ENCODE data around the gene DDX31.

DNA sequence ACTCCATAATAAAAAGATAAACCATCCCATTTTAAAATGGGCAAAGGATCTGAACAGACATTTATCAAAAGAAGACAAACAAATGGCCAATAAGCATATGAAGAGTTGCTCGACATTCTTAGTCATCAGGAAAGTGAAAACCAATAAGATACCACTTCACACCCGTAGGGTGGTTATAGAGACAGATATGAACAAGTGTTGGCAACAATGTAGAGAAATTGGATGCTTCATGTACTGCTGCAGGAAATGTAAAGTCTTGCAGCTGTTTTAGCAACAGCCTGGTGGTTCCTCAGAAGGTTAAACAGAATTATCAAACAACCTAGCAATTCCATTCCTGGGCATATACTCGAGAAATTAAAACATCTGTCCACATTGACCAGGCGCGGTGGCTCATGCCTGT lies 43.0 kb upstream of the DDX31 start:
- TF ChIP-seq, protein P1, sequence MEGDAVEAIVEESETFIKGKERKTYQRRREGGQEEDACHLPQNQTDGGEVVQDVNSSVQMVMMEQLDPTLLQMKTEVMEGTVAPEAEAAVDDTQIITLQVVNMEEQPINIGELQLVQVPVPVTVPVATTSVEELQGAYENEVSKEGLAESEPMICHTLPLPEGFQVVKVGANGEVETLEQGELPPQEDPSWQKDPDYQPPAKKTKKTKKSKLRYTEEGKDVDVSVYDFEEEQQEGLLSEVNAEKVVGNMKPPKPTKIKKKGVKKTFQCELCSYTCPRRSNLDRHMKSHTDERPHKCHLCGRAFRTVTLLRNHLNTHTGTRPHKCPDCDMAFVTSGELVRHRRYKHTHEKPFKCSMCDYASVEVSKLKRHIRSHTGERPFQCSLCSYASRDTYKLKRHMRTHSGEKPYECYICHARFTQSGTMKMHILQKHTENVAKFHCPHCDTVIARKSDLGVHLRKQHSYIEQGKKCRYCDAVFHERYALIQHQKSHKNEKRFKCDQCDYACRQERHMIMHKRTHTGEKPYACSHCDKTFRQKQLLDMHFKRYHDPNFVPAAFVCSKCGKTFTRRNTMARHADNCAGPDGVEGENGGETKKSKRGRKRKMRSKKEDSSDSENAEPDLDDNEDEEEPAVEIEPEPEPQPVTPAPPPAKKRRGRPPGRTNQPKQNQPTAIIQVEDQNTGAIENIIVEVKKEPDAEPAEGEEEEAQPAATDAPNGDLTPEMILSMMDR (IDR thresholded peaks at IDR 0.05; ENCODE audit: low read depth, low read length, poor library complexity, severe bottlenecking): no peak
- TF ChIP-seq EZH2phosphoT487 (IDR thresholded peaks at IDR 0.05; ENCODE audit: borderline replicate concordance, low read length): no peak

Data from DOHH2 (cell line).